ENCODE results near the gene COL19A1.

COL19A1 gene

GRCh38 chr6:70082830-70083229 is 216.5 kb downstream of the COL19A1 start:
- DNase-seq = no peak
- in situ Hi-C loops (cut with HindIII; ENCODE audit: low pct_ligation_motif_present, low pct_unique_long_range_greater_than_20kb, low sequenced_read_pairs) = no loop called here

GRCh38 chr6:70086806-70087205 is 220.4 kb downstream of the COL19A1 start:
- in situ Hi-C loops (cut with HindIII; ENCODE audit: low pct_ligation_motif_present, low pct_unique_long_range_greater_than_20kb, low sequenced_read_pairs) = no loop called here
- DNase-seq = no peak

- DNase-seq = no peak
- in situ Hi-C loops (cut with HindIII; ENCODE audit: low pct_ligation_motif_present, low pct_unique_long_range_greater_than_20kb, low sequenced_read_pairs) = no loop called here
Observed at GRCh38 chr6:70094156-70094555, 227.8 kb downstream of the COL19A1 start.

- in situ Hi-C loops (cut with HindIII; ENCODE audit: low pct_ligation_motif_present, low pct_unique_long_range_greater_than_20kb, low sequenced_read_pairs) = no loop called here
- DNase-seq = no peak
Observed at GRCh38 chr6:70099732-70100131, 233.4 kb downstream of the COL19A1 start.

- in situ Hi-C loops (cut with HindIII; ENCODE audit: low pct_ligation_motif_present, low pct_unique_long_range_greater_than_20kb, low sequenced_read_pairs) = no loop called here
- no peak for DNase-seq
Observed at GRCh38 chr6:70103798-70104197, 237.4 kb downstream of the COL19A1 start.

- DNase-seq = peak; percentile 31
- in situ Hi-C loops (cut with HindIII; ENCODE audit: low pct_ligation_motif_present, low pct_unique_long_range_greater_than_20kb, low sequenced_read_pairs) = no loop called here
Observed at GRCh38 chr6:70107852-70108629, 241.7 kb downstream of the COL19A1 start.

GRCh38 chr6:70110126-70111022 is 244.0 kb downstream of the COL19A1 start:
- in situ Hi-C loops (cut with HindIII; ENCODE audit: low pct_ligation_motif_present, low pct_unique_long_range_greater_than_20kb, low sequenced_read_pairs) = no loop called here
- no peak for DNase-seq

- no peak for DNase-seq
- in situ Hi-C loops (cut with HindIII; ENCODE audit: low pct_ligation_motif_present, low pct_unique_long_range_greater_than_20kb, low sequenced_read_pairs) = no loop called here
Observed at GRCh38 chr6:70111737-70112136, 245.4 kb downstream of the COL19A1 start.

GRCh38 chr6:70112716-70113115 is 246.4 kb downstream of the COL19A1 start:
- no peak for DNase-seq
- in situ Hi-C loops (cut with HindIII; ENCODE audit: low pct_ligation_motif_present, low pct_unique_long_range_greater_than_20kb, low sequenced_read_pairs) = no loop called here

GRCh38 chr6:70113171-70113570 is 246.8 kb downstream of the COL19A1 start:
- in situ Hi-C loops (cut with HindIII; ENCODE audit: low pct_ligation_motif_present, low pct_unique_long_range_greater_than_20kb, low sequenced_read_pairs) = no loop called here

GRCh38 chr6:70118670-70119069 is 252.3 kb downstream of the COL19A1 start:
- DNase-seq = no peak

More at GRCh38 chr6:70113171-70113570, 246.8 kb downstream of the COL19A1 start:
- no peak for DNase-seq

GRCh38 chr6:70119218-70119835 is 253.0 kb downstream of the COL19A1 start:
- in situ Hi-C loops (cut with HindIII; ENCODE audit: low pct_ligation_motif_present, low pct_unique_long_range_greater_than_20kb, low sequenced_read_pairs) = no loop called here
- no peak for DNase-seq

More at GRCh38 chr6:70118670-70119069, 252.3 kb downstream of the COL19A1 start:
- in situ Hi-C loops (cut with HindIII; ENCODE audit: low pct_ligation_motif_present, low pct_unique_long_range_greater_than_20kb, low sequenced_read_pairs) = no loop called here

GRCh38 chr6:70124443-70124842 is 258.1 kb downstream of the COL19A1 start:
- in situ Hi-C loops (cut with HindIII; ENCODE audit: low pct_ligation_motif_present, low pct_unique_long_range_greater_than_20kb, low sequenced_read_pairs) = no loop called here
- DNase-seq = no peak

- in situ Hi-C loops (cut with HindIII; ENCODE audit: low pct_ligation_motif_present, low pct_unique_long_range_greater_than_20kb, low sequenced_read_pairs) = no loop called here
- peak; percentile 62 for DNase-seq
Observed at GRCh38 chr6:70124882-70125545, 258.7 kb downstream of the COL19A1 start.

GRCh38 chr6:70125602-70126001 is 259.2 kb downstream of the COL19A1 start:
- in situ Hi-C loops (cut with HindIII; ENCODE audit: low pct_ligation_motif_present, low pct_unique_long_range_greater_than_20kb, low sequenced_read_pairs) = no loop called here
- DNase-seq = no peak

GRCh38 chr6:70129341-70129740 is 263.0 kb downstream of the COL19A1 start:
- in situ Hi-C loops (cut with HindIII; ENCODE audit: low pct_ligation_motif_present, low pct_unique_long_range_greater_than_20kb, low sequenced_read_pairs) = no loop called here
- DNase-seq = no peak

GRCh38 chr6:70130865-70131264 is 264.5 kb downstream of the COL19A1 start:
- in situ Hi-C loops (cut with HindIII; ENCODE audit: low pct_ligation_motif_present, low pct_unique_long_range_greater_than_20kb, low sequenced_read_pairs) = no loop called here
- no peak for DNase-seq

GRCh38 chr6:70131528-70131927 is 265.2 kb downstream of the COL19A1 start:
- no peak for DNase-seq
- in situ Hi-C loops (cut with HindIII; ENCODE audit: low pct_ligation_motif_present, low pct_unique_long_range_greater_than_20kb, low sequenced_read_pairs) = no loop called here

GRCh38 chr6:70133246-70133645 is 266.9 kb downstream of the COL19A1 start:
- in situ Hi-C loops (cut with HindIII; ENCODE audit: low pct_ligation_motif_present, low pct_unique_long_range_greater_than_20kb, low sequenced_read_pairs) = no loop called here
- no peak for DNase-seq

Data from ACHN (cell line).